ENCODE data around the gene ATXN10.
"Not testable (repeated sequence)": the region's sequence is repeated elsewhere in the genome, so short reads cannot be mapped to it uniquely, and the experiment has no call there.

Gene ATXN10

DNA sequence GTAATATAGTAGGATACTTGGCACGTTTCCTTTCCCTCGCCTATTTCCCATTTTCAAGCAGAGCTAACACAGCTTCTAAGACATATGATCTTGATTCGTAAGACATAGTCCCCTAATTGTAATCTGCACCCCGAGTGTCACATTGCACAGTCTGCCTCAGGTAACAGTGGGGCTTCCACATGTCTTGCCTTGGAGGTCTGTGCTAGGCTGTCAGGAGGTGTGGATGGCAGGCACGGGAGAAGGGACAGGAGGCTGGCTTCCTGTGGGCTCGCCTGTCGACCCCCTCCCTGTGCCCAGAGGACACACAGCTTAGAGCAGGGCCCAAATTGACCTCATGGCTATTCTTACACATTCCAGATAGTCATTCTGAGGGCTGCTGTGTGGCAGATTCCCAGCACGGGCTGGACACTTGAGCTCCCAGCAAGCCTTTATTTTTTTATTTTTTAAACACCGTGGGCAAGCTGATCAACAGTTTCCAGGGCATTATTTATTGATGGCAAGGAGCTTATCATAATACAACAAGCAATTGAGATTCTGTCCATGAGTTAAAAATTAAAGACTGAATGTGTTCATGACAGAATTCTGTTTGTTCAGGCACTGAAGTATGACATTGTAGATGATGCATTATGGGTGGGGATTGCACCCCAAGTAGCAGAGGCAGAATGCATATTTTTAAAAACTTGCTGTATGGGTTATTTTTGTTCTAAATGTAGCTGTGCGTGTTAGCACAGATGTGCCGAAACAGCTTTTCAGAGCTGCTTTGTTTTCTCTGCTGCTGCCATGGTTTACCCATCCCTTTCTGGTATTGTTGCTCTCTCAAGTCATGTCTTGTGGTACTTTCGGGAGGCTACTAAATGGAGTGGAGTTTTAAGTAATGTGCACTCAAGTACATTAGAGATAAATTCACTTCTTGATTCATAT lies 113.0 kb downstream of the ATXN10 start:
- DNase-seq (ENCODE audit: low read depth) = no peak

DNA sequence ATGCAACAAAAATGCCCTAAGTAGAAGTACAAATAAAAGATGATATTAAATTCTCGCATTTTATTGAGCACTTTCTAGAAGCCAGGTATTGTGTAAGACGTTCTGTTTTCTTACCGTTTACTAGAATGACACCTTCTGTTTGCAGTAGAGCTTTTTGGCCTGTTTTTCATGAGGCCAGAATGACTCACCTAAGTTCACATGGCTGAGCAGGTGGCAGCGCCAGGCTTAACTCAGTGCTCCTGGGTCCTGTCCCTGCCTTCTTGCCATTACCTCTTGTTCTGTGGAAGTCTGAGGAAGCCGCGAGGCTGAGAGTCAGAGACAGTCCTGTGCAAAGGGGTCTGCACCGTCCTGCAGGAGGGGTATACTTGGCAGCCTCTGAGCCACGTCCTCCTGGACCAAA lies 113.8 kb downstream of the ATXN10 start:
- DNase-seq (ENCODE audit: low read depth) = no peak

DNA sequence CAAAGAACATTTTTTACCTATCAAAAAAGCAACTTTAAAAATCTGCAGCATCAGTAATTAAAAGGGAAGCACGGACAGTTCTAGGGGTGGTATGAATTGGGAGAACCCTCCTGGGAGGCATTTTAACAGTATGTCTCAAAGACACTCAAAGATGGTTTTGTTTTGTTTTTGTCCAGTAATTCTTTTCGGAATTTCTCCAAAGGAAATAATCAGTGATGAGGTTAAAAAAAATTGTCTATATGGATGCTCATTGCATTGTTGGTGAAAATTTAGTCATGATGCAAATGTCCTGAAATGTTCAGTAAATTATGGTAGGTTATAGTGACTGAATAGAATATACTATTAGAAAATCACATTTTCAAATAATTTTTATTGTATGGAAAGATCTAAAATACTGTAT lies 115.1 kb downstream of the ATXN10 start:
- DNase-seq (ENCODE audit: low read depth) = no peak

DNA sequence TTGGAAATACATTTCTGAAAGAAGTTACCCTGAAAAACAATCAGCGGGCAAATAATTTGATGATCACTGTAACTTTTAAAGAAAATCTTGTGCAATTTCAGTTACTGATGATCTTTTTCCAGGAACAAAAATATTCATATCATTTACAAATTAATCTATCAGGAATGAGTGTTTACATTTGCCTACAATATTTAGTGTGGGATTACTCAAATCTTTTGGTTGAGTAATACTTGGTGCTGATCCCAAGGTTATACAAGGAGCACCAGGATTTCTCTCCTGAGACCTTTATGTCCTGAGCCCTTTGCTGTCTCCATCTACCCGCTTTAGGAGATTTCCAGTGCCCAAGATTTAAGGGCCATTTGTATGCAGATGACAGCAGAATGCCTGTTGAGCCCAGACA lies 116.1 kb downstream of the ATXN10 start:
- no peak for DNase-seq (ENCODE audit: low read depth)

DNA sequence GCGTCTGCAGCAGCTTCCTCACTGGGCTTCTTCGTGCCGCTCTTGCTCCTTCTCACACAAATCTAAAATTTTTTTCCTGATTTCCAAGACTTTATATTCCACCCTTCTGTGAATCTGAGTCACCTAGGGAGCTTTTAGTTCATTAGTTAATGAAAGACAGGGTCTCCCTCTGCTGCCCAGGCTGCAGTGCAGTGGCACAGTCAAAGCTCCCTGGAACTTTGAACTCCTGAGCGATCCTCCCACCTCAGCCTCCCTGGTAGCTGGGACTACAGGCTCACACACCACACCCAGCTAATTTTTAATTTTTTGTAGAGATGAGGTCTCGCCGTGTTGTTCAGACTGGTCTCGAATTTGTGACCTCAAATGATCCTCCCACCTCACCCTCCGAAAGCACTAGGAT lies 116.9 kb downstream of the ATXN10 start:
- DNase-seq (ENCODE audit: low read depth) = no peak

DNA sequence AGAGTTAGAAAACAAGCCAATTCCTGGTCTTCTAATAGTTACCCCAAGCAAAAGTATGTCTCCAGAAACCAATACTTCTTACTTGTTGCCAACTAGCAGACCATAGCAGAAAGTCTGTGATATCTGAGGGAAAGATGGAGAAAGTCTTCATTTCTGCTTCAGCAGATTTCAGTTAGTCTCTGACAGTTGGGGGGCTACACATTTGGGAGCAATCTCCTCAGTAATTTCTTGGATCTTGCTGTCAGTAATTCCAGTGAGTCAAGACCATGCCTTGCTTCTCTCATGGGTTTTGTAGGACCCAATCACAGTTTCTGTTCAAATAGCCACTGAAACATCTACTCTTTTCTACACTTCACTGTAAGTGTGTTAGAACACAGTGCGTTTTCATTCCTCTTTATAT lies 118.8 kb downstream of the ATXN10 start:
- no peak for DNase-seq (ENCODE audit: low read depth)

DNA sequence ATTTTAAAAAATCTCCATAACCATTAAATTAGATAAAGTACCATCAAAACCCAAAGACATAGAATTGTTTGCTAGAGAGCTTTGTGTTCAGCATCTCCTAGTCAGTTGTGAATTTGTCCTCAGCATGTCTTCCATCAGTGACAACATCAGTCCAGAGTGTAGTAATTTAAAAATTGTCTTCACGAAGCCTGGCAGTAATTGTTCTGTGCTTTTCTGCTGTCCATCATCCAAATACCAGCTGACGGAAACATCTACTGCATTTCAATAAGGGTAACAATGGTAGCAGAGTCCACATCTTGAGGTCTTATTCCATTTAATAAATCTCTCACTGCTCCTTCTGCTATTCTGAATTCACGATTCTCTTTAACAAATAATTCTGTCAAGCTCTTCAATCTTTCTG lies 121.5 kb downstream of the ATXN10 start:
- no peak for DNase-seq (ENCODE audit: low read depth)

DNA sequence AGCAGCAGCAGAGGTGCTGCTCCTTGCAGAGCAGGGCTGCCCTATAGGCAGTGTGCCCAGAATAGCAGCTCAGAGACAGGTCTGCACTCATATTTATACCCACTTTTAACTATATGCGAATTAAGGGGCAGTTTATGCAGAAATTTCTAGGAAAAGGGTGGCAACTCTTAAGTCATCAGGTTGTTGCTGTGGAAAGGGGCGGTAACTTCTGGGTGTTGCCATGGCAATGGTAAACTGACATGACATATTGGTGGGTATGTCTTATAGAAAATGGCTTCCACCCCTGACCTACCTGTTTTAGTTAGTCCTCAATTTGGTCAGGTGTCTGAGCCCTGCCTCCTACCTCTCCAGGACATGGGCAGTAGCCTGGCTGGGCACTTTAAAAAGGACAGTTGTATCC lies 122.3 kb downstream of the ATXN10 start:
- no peak for DNase-seq (ENCODE audit: low read depth)

DNA sequence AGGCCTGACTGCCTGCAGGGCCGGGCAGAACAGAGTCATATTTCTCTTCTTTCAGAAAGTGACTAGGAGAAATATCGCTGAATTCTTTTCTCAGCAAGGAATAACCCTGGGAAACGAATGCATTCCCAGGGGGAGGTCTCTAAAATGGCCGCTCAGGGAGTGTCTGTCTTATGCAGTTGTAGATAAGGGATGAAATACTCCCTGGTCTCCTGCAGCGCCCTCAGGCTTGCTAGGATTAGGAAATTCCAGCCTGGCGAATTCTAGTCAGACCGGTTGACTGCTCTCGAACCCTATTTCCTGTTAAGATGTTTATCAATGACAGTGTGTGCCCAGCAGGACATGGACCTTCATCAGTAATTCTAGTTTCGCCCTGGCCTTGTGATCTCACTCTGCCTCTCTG lies 124.4 kb downstream of the ATXN10 start:
- DNase-seq (ENCODE audit: low read depth) = not testable (repeated sequence)

DNA sequence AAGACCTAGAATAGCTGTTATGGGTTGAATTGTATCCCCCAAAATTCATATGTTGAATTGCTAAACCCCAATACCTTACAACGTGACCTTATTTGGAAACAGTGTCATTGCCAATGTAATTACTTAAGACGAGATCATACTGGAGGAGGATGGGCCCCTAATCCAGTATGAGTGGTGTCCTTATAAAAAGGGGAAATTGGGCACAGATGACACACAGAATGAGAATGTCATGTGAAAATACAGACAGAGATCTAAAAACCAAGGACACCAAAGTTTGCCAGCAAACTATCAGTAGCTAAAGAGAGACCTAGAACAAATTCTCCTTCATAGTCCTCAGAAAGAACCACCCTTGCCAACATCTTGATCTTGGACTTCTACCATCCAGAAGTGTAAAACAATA lies 127.7 kb downstream of the ATXN10 start:
- DNase-seq (ENCODE audit: low read depth) = no peak

DNA sequence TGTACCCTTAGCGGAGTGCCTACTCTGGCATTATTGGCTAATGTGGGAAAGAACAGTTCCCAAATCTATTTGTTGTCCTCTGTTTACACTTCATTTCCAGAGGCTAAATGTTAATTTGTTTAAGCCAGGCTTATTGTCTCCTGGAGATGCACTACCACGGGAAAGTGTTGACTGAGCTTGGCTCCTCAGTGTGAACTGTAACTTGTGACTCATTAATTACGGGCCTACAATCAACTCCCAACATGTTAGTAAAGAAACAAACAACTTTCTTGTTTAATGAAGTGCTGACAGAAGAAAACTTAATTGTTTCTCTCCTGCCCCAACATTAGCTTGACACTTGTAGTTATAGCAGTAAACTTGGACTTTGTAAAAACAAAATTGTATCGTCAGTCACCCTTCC lies 130.4 kb downstream of the ATXN10 start:
- DNase-seq (ENCODE audit: low read depth) = no peak

DNA sequence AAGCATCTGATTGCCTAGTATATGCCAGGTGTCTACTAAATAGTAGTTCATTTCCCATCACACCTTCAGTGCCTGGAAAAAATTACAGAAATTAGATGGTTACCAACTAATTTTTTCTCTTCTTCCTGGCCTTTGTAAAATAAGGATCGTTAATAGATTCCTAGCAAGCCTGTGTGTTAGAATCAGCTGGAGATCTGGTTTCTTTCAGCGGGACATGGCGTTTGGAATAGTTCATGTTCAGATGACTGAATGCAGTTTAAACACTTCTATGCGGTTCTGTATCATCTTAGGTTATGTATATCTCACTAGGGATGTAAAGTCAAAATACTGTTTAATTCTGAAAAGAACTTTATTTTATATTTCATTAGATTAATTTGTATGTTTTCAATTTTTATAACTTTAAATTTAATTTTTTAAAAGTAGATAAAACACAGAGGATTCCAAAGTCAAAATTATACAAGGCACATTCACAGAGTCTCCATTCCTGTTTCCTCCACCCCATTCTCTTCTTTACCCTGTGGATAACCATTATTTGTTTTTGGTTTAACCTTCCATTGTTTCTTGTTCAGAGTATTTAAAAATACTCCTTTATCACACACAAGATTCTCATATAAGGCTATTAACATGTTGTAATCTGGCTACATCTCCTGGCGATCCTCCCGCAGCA lies 132.8 kb downstream of the ATXN10 start:
- DNase-seq (ENCODE audit: low read depth) = no peak

DNA sequence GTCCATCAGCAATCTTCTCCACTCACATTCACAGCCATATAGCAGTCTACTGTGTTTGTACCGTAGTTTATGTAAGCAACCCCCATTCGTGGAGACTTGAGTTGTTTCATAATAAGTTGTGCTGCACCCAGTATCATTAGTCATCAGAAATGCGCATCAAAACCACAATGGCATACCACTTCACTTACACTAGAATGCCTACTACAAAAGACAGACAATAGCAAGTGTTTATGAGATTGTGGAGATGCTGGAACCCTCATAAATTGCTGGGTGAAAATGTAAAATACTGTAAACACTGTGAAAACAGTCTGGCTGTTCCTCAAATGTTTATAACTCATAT lies 133.3 kb downstream of the ATXN10 start:
- peak; percentile 90 for DNase-seq (ENCODE audit: low read depth)

DNA sequence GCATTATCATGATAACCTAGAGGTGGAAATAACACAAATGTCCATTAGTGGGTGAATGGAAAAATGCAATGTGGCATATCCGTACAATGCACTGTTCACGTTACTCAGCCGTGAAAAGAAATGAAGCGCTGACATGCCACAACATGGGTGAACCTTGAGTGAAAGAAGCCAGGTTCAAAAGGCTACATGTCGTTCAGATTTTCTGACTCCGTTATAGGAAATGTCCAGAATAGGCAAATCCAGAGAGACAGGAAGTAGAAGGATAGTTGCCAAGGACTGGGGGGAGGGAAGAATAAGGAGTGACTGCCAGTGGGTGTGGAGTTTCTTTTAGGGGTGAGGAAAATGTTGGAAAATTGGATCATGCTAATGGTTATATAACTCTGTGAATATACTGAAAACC lies 133.8 kb downstream of the ATXN10 start:
- DNase-seq (ENCODE audit: low read depth) = no peak

DNA sequence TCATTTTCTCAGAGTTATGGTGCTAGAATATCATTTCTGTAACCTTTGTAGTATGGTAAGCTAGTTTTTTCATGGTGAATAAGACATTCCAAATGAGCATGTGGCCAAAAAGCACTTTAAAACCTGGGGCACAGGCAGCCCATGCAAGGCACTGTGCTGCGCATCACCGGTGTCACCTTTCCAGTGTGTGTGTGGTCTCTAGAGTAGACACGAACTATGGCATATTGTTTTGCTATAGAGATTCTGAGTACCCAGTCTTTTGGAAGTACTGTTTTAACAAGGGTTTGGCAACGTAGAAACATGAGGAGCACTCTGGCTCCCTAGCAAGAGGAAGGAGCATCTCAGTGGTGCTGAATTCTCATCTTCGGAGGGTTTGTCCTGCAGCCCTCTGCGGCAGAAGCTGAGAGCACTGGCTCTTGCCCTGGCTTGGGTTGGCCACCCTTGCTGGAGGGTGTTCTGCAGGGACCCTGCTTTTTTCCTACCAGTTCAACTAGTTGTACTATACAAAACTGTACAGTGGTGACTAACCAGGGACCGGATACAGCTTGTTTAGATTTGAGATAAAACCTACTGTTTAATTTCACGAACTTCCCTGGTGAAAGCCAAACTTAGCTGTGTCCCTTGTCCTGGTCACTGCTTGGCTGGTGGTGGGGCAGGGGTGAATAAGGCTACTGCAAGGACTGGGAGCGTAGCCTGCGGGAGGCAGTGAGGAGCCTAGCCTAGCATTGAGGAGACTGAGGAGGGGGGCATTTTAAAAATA lies 135.7 kb downstream of the ATXN10 start:
- DNase-seq (ENCODE audit: low read depth) = no peak

DNA sequence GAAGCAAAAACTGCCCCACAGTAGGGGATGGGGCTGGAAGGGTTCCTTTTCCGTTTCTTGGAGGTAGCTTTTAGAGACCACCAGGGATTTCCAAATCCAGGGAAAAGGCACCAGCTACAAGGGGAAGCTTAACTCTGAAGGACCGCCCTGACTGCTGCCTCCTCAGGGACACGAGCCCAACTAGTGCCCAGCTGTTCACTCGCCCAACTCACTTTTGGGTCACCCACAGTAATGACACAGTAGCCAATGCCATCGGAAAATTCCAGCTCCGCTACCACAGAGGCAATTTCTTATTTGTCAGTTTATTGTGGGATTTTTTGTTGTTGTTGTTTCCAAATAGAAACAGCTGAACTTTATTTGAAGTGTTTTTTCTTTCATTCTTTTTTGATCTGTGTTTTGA lies 141.3 kb downstream of the ATXN10 start:
- no peak for DNase-seq (ENCODE audit: low read depth)

DNA sequence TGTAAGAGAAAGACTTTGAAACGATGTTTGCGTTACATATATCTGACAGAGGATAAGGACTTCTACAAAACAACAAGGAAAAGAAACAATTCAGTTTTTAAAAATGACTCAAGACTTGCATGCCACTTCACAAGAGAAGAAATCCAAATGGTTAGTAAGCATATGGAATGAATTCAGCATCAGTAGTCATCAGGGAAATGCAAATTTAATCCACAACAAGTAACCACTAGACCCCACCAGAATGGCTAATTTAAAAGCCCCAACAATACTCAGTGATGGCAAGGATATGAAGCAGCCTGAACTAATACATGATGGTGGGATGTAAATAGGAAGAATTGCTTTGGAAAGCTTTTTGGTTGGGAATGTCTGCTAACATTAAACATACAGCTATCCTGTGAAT lies 142.6 kb downstream of the ATXN10 start:
- no peak for DNase-seq (ENCODE audit: low read depth)

DNA sequence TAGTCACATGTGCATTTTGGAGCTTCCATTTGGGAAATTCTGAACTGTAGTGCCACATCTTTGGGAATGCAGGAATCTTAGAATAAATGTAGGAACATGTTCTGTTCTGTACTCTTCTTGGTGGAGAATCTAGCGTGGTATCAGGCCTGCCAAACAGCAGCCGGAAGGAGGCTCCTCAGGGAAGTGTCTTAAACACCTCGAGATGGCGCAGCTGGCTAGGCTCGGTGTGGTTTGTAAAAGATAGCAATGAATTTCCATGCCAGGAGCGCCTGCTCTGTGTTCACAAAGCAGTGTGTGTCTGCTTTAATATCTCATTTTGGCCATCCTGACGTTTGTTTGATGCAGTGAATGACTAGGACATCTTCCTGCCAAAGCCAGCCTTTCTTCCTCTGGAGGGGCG lies 145.1 kb downstream of the ATXN10 start:
- no peak for DNase-seq (ENCODE audit: low read depth)

DNA sequence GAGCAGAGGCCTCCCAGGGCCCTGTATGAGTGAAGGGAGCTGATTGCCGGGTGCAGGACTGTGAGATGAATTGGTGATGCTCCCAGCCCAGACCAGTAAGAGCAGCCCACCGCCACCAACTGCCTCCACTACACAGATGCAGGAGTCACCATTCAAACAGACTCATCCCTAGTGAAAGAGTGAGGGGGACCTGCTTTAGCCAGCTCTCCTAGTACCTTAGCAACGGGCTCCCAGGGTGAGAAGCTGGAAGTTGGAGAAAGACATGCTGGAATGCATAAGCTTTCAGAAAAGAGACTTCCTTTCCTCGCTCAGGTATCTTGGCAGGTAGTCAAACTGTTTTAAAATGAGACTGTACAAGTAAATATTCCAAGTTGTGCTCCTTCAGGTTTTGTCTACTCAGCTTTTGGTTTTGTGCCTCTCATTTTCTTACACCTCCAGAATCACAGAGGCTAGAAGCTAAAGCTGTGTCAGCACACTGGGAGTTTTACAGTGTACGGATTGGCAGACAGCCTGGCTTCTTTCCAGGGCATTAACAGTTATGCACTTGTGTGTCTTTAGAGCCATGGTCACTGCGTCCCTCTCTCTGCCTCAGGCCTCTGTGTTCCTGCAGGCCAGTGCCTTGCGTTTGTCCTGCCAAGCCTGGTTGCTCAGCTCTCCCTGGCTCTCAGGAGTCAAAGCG lies 146.2 kb downstream of the ATXN10 start:
- DNase-seq (ENCODE audit: low read depth) = no peak

DNA sequence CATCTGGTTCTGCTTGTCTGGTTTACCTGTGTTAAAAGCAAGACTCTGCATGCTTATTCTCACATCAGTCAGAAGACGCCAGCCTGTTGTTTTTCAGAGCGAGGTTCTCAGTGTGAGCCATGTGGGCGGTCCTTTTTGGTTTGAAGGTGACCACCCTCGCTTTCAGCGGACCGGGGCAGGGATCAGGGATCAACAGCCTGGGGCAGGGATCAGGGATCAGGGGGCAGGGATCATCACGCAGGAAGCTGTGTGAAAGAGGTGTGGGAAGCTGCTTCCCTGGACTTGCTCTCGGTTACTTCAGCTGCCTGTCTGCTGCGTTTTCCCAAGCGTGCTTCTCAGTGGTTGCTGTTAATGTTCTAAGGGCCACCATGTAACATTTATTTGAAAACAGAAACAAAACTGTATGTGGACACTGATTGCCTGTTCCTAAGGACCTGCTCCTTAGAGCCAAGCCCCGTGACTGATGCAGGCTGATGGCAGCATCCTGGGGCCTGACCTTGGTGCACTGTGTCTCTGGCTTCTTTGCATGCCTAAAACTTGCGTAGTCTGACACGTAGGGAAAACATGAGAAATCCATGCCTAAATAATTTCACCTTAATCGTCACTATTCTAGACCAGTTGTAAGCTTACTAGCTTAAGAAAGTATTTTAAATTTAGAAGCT lies 146.9 kb downstream of the ATXN10 start:
- no peak for DNase-seq (ENCODE audit: low read depth)

DNA sequence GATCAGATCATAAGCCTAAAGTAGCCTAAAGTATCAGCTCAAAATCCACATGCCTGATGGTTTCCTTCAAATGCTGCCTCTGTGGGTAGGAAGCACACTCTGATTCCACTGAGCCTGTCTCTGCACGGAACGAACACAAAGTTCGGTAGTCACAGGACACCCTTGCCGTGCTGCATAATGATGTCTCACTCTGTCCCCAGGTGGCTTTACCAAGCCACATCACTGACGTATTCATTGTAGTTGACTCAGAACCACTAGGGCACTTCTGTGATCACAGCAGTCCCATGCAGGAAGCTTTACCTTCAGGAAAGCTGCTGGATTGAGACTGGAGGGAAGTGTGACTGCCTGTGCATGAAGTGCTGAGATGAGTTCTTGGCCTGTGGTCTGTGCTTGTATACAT lies 147.7 kb downstream of the ATXN10 start:
- DNase-seq (ENCODE audit: low read depth) = no peak

DNA sequence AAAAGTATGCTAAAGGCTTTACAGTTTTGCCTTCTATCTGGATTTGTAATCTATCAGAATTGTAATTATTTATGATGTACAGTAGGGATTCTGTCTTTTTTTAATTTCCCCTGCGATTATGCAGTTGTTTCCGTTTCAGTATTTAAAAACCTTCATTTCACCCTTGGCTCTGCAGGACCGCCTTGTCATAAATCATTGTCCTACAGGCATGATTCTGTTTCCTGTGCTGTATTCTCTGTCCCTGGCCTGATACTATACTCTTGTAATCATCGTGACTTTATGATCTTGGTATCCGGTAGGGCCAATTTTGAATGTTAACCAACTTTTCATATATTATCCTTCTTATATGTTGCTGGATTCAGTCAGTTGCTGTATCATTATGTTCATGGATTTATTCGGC lies 151.7 kb downstream of the ATXN10 start:
- no peak for DNase-seq (ENCODE audit: low read depth)
